SK-N-SH (cell line): Measurements from ENCODE around the gene NDEL1. TPM values are rescaled to one million over a fixed set of nuclear protein-coding genes. Genes with fewer than 3 reads are reported as not detected.

Source experiments
- CTCF ChIA-PET: fragments of 300-600, 350-600 bp; formaldehyde crosslinking; extraction: SDS; loops from one replicate; lab custom pipeline; 2021; lab: Yijun Ruan, JAX
- POLR2A ChIA-PET: fragments of 350-600 bp; sonication (Branson Sonifier 250); formaldehyde crosslinking; extraction: SDS; loops from one replicate; lab custom pipeline; 2020; ENCODE audit warnings: antibody characterized with exemption, inconsistent platforms; lab: Yijun Ruan, JAX
- DNase-seq: peaks from one replicate; pipeline ENCODE4 v3.0.0; 2012
- H2AFZ ChIP-seq: fragments of 200-600 bp; sonication (generic); 2 replicates; pipeline ENCODE4 v1.8.1; 2016; ENCODE audit warnings: antibody characterized with exemption, mild to moderate bottlenecking, low read depth
- H3F3A ChIP-seq: fragments of 200-600 bp; sonication (generic); replicated peaks from 2 replicates; pipeline ENCODE3; 2016; ENCODE audit warnings: antibody characterized with exemption, mild to moderate bottlenecking; ENCODE audit not compliant: insufficient read depth
- H3K27ac ChIP-seq, 2 experiments: fragments of 200-500 bp in 1 of 2; fragments of 200-600 bp in 1 of 2; sonication (Bioruptor generic) in 1 of 2; sonication (generic), shearing (Covaris generic) in 1 of 2; 2 replicates each; pipeline versions ENCODE4 v1.5.1 to v1.6.1; 2014 to 2016; ENCODE audit warnings: low read depth in 2 of 2, inconsistent platforms in 1 of 2, low read length in 1 of 2, mild to moderate bottlenecking in 1 of 2, mixed read lengths in 1 of 2
- H3K27me3 ChIP-seq: fragments of 200-600 bp; sonication (generic), shearing (Covaris generic); 2 replicates; pipeline ENCODE4 v1.6.1; 2016; ENCODE audit warnings: mixed run types; ENCODE audit not compliant: insufficient read depth
- H3K36me3 ChIP-seq, 2 experiments: fragments of 200-500 bp in 1 of 2; fragments of 200-600 bp in 1 of 2; sonication (Bioruptor generic) in 1 of 2; sonication (generic) in 1 of 2; replicated peaks in 1 of 2; 2 replicates each; pipeline versions ENCODE3 to v1.5.1; 2014 to 2016; ENCODE audit warnings: low read length in 1 of 2, mild to moderate bottlenecking in 1 of 2; ENCODE audit not compliant: insufficient read depth in 2 of 2, control insufficient read depth in 1 of 2
- H3K4me1 ChIP-seq, 2 experiments: fragments of 200-500 bp in 1 of 2; fragments of 200-600 bp in 1 of 2; sonication (Bioruptor generic) in 1 of 2; sonication (generic), shearing (Covaris generic) in 1 of 2; 2 replicates each; pipeline versions ENCODE4 v1.5.1 to v1.6.1; 2014 to 2016; ENCODE audit warnings: low read depth in 1 of 2, low read length in 1 of 2, mixed run types in 1 of 2; ENCODE audit not compliant: insufficient read depth in 2 of 2, control insufficient read depth in 1 of 2
- H3K4me2 ChIP-seq: fragments of 200-600 bp; sonication (generic), shearing (Covaris generic); 2 replicates; pipeline ENCODE4 v1.6.1; 2017; ENCODE audit warnings: mixed run types
- H3K4me3 ChIP-seq, 2 experiments: fragments of 200-500 bp in 1 of 2; fragments of 200-600 bp in 1 of 2; sonication (Bioruptor generic) in 1 of 2; sonication (generic), shearing (Covaris generic) in 1 of 2; 2 replicates each; pipeline versions ENCODE4 v1.5.1 to v1.8.1; 2014 to 2016; ENCODE audit warnings: low read depth in 2 of 2, inconsistent platforms in 1 of 2, low read length in 1 of 2, mild to moderate bottlenecking in 1 of 2, mixed read lengths in 1 of 2, moderate library complexity in 1 of 2
- H3K79me2 ChIP-seq: fragments of 200-600 bp; sonication (generic); 2 replicates; pipeline ENCODE4 v1.8.1; 2017; ENCODE audit warnings: mild to moderate bottlenecking; ENCODE audit not compliant: insufficient read depth
- H3K9ac ChIP-seq: fragments of 200-600 bp; sonication (generic); 2 replicates; pipeline ENCODE4 v1.6.1; 2017; ENCODE audit warnings: mixed run types
- H3K9me2 ChIP-seq: fragments of 200-600 bp; sonication (generic); 2 replicates; pipeline ENCODE4 v1.6.1; 2017; ENCODE audit warnings: mixed run types
- H3K9me3 ChIP-seq: fragments of 200-600 bp; sonication (generic); 2 replicates; pipeline ENCODE4 v1.6.1; 2017; ENCODE audit warnings: mixed run types, mild to moderate bottlenecking, moderate library complexity
- H4K20me1 ChIP-seq: fragments of 200-600 bp; sonication (generic); 2 replicates; pipeline ENCODE4 v1.6.1; 2017; ENCODE audit warnings: mild to moderate bottlenecking, mixed run types; ENCODE audit not compliant: insufficient read depth
- ELF1 ChIP-seq: IDR thresholded peaks from 2 replicates; pipeline ENCODE4 v1.4.0; 2012
- EP300 ChIP-seq, 2 experiments: IDR thresholded peaks; 2 replicates each; pipeline versions ENCODE4 v1.4.0 to v1.6.1; 2012; ENCODE audit warnings: borderline replicate concordance in 1 of 2, low read depth in 1 of 2, low read length in 1 of 2
- EZH2phosphoT487 ChIP-seq: fragments of 200-600 bp; sonication (generic); IDR thresholded peaks from 2 replicates; pipeline ENCODE4 v1.6.1; 2017; ENCODE audit warnings: low read depth, mixed run types, mild to moderate bottlenecking, antibody characterized with exemption, moderate library complexity, borderline replicate concordance
- FOSL2 ChIP-seq: IDR thresholded peaks from 2 replicates; pipeline ENCODE4 v1.4.0; 2012; ENCODE audit warnings: low read depth, mild to moderate bottlenecking, moderate library complexity, borderline replicate concordance
- GABPA ChIP-seq: IDR thresholded peaks from 2 replicates; pipeline ENCODE4 v1.4.0; 2012; ENCODE audit warnings: low read depth, mild to moderate bottlenecking
- GATA2 ChIP-seq: sonication (generic); formaldehyde crosslinking; IDR thresholded peaks from 2 replicates; pipeline ENCODE4 v1.5.0; 2020; ENCODE audit warnings: mild to moderate bottlenecking, missing genetic modification reagents
- MEF2A ChIP-seq: IDR thresholded peaks from 2 replicates; pipeline ENCODE4 v1.4.0; 2012; ENCODE audit warnings: low read depth, borderline replicate concordance
- MXI1 ChIP-seq: IDR thresholded peaks from 2 replicates; pipeline ENCODE4 v1.6.1; 2012; ENCODE audit warnings: mild to moderate bottlenecking, low read depth, low read length, improper control_type of control experiment
- PBX3 ChIP-seq: IDR thresholded peaks from 2 replicates; pipeline ENCODE4; 2012
- RAD21 ChIP-seq: IDR thresholded peaks from 2 replicates; pipeline ENCODE4 v1.6.1; 2012; ENCODE audit warnings: mild to moderate bottlenecking, low read length
- REST ChIP-seq: IDR thresholded peaks from 2 replicates; pipeline ENCODE4 v1.6.1; 2012; ENCODE audit warnings: mild to moderate bottlenecking, low read depth, low read length, moderate library complexity
- RXRA ChIP-seq: IDR thresholded peaks from 2 replicates; pipeline ENCODE4 v1.4.0; 2012; ENCODE audit warnings: low read depth, mild to moderate bottlenecking, borderline replicate concordance
- SIN3A ChIP-seq: IDR thresholded peaks from 2 replicates; pipeline ENCODE4 v1.6.1; 2012; ENCODE audit warnings: low read depth, mild to moderate bottlenecking, low read length, moderate library complexity, borderline replicate concordance
- SMC3 ChIP-seq: IDR thresholded peaks from 2 replicates; pipeline ENCODE4 v1.6.1; 2012; ENCODE audit warnings: low read depth, low read length, improper control_type of control experiment
- TEAD4 ChIP-seq: IDR thresholded peaks from 2 replicates; pipeline ENCODE4 v1.4.0; 2012; ENCODE audit warnings: mild to moderate bottlenecking, borderline replicate concordance; ENCODE audit not compliant: insufficient read depth
- YY1 ChIP-seq: IDR thresholded peaks from 2 replicates; pipeline ENCODE4 v1.4.0; 2012; ENCODE audit warnings: low read depth, mild to moderate bottlenecking
- ZBTB33 ChIP-seq: IDR thresholded peaks from 2 replicates; pipeline ENCODE4 v1.4.0; 2012; ENCODE audit warnings: low read depth, borderline replicate concordance
- WGBS: methylation state at CpG from one replicate; pipeline ENCODE4 v1.1.6; 2017; ENCODE audit warnings: low lambda C conversion rate; 5-methylcytosine and 5-hydroxymethylcytosine counted together
- polyA plus RNA-seq, 3 experiments: library from polyadenylated mRNA; depleted of rRNA; stranded (reverse); fragments of >200 nt; gene quantifications; 2 replicates each; pipeline ENCODE4 v1.2.3, GENCODE V29; 2012

Gene NDEL1
- polyA plus RNA-seq, 1 of the 3 experiments (the other 2 are of a cell fraction), result 49.5 TPM

- Histone ChIP-seq H3K27me3 (peaks cover 22% of the 10 kb centered on the region; the same call in 1 of the 2 replicates), H3F3A (no peaks in the 10 kb centered on the region), H3K4me3 (no peak overlapping the region), H4K20me1 (no peaks in the 10 kb centered on the region), H3K9me2 (no peaks in the 10 kb centered on the region), H3K27ac (no peak overlapping the region), H2AFZ (no peak overlapping the region), H3K9ac (no peak overlapping the region), H3K4me2 (no peak overlapping the region), H3K4me1 (no peaks in the 10 kb centered on the region), H3K36me3 (no peaks in the 10 kb centered on the region), H3K9me3 (no peaks in the 10 kb centered on the region), H3K79me2 (no peaks in the 10 kb centered on the region)
- DNase-seq, result no peak
- no peak for TF ChIP-seq EZH2phosphoT487
- TF ChIP-seq MEF2A, result no peak
- no peak for TF ChIP-seq GATA2 (CRISPR knock-in tag)
- ChIA-PET CTCF (interaction anchor here (1.7 to 6.9 kb wide), 4 partner anchors 23 to 374 kb away, joined by 4 to 82 read pairs (median 25); partner anchors contain the start of genes CCDC42 and NDEL1), POLR2A (no interaction called here)
- 74% methylated on average over 5 of the region's 5 CpGs for WGBS
Measured at GRCh38 chr17:8412089-8412488, 23.6 kb upstream of the NDEL1 start.

GRCh38 chr17:8413328-8413727 lies 22.4 kb upstream of the NDEL1 start:
- Histone ChIP-seq H3K9ac (no peak overlapping the region), H3K4me3 (no peak overlapping the region), H3K36me3 (no peaks in the 10 kb centered on the region), H3K4me1 (no peaks in the 10 kb centered on the region), H3K79me2 (no peaks in the 10 kb centered on the region), H3K9me2 (no peaks in the 10 kb centered on the region), H2AFZ (no peak overlapping the region), H3K9me3 (no peaks in the 10 kb centered on the region), H3F3A (no peaks in the 10 kb centered on the region), H3K4me2 (no peak overlapping the region), H3K27me3 (peaks cover 31% of the 10 kb centered on the region; the same call in 1 of the 2 replicates), H4K20me1 (no peaks in the 10 kb centered on the region), H3K27ac (no peak overlapping the region)
- no peak for DNase-seq
- CTCF ChIA-PET, result interaction anchor here (4.3 to 6.9 kb wide), 2 partner anchors 333 to 373 kb away, joined by 42 to 82 read pairs; partner anchors contain the start of gene CCDC42
- WGBS, result 70% methylated on average over 4 of the region's 4 CpGs
- POLR2A ChIA-PET, result no interaction called here
- TF ChIP-seq MEF2A, result no peak
- TF ChIP-seq GABPA, result no peak
- no peak for TF ChIP-seq RXRA
- TF ChIP-seq SMC3, result no peak
- TF ChIP-seq ELF1, result no peak
- no peak for TF ChIP-seq SIN3A
- TF ChIP-seq EP300 (IDR thresholded peaks at IDR 0.05; ENCODE audit: borderline replicate concordance in 1 of 2, low read depth in 1 of 2, low read length in 1 of 2), result no peak
- no peak for TF ChIP-seq REST
- TF ChIP-seq MXI1, result no peak
- no peak for TF ChIP-seq ZBTB33
- TF ChIP-seq TEAD4, result no peak
- no peak for TF ChIP-seq FOSL2
- TF ChIP-seq PBX3, result no peak
- TF ChIP-seq YY1, result no peak
- no peak for TF ChIP-seq RAD21
